HG03097 (cell line): ENCODE measurements around the gene JMJD7.

Experiments
- ATAC-seq: cut with Tn5 transposase; IDR thresholded peaks from one replicate; pipeline ENCODE4 v1.9.1; 2021; ENCODE audit not compliant: unreplicated experiment, low FRiP score

JMJD7 gene

GRCh38 chr15:41798607-41799487, 29.0 kb upstream of the JMJD7 start:
- ATAC-seq = no peak

- ATAC-seq = no peak
These were observed 28.4 kb upstream of the JMJD7 start for GRCh38 chr15:41799488-41799805.

GRCh38 chr15:41801185-41801584, 26.7 kb upstream of the JMJD7 start:
- no peak for ATAC-seq

DNA sequence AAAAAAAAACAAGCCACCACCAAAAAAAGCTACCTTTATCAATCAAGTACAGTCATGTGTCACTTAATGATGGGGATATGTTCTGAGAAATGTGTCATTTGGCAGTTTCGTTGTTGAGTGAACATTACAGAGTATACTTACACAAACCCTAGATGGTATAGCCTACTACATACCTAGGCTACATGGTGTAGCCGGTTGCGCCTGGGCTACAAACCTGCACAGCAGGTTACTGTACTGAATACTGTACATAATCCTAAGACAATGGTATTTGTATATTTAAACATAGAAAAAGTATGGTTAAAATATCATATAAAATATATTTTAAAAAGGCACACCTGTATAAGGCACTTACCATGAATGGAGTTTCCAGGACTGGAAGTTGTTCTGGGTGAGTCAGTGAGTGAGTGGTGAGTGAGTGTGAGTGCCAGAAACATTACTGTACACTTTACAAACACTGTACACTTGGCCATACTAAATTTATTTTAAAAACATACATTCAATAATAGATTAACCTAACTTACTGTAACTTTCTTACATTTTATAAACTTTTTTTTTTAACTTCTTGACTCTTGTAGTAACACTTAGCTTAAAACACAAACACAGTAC, 25.9 kb upstream of the JMJD7 start:
- no peak for ATAC-seq

- no peak for ATAC-seq
These were observed 23.5 kb upstream of the JMJD7 start for GRCh38 chr15:41804361-41804760.

DNA sequence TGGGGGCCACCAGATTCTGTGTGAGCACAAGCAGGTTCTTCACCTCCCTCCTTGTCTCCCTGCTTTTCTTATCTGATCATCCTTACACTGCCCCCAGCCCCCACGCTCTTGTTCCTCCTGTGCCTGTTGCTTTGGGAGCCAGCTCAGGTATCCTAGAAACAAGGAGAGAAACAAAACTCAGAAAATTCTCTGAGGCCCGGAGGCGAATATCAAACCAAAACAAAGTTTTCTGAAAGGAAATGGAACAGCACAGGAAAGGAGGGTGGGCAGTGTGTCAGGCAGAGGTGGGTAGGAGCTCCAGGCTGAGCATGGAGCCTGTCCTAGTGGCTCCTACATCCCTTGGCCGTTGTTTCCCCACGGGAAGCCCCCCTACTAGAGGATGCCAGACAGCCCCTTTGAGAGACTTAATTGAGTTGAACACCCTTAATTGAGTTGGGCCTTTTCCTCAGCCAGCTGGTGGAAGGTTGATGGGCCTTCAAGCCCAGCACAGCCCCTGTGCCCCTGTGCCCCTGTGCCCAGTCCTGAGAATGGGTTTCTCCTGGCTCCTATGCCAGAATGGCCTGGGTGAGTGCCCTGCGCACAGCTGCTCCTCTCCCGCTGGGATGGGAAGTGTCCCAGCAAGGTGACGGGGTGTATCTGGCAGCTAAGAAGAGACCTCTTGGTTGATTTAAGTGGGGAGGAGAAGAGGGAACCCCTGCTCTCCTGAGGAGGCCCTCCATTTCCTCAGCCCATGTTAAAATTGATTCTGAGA, 22.8 kb upstream of the JMJD7 start:
- no peak for ATAC-seq

- no peak for ATAC-seq
These were observed 22.2 kb upstream of the JMJD7 start for GRCh38 chr15:41805711-41806110.

DNA sequence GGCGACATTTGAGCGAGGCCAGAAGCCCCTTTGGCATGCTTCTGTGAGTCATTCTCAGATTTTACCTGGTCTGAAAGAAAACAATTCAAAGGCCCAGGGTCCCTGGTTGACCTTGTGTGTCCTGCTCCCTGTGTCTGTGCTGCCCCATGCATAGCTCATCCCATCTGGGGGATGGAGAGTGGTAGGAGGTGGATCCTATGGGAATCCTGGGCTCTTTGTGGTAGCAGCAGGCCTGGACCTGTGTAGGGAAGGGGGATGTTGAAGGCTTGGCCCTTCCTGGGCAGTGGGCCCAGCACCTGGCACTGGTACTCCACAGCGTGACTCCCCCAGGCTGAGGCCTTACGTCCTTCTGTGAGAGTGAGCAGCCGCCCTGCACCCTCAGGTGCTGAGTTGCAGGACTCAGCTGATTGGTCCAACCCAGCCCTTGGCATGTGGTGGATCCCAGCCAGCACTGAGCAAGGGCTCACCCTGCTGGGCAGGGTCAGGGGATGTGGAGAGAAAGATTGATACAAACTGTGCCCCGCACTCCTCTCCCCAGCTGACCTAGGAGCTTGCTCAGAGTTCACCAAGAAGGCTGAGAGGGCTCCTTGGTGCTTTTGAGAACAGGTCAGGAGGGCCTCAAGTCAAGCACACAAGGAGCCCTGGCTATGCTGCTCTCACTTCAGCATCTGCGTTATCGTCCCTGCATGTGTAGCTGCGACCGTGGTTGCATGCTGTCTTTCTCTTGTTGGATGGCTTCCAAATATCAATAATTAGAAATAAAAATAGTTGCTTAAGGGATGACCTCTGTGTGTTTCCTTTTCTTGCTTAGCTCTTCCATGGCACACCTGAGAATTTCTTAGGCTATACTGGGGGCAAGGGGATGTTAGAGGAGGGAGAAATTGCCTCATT, 21.4 kb upstream of the JMJD7 start:
- no peak for ATAC-seq

- ATAC-seq = no peak
These were observed 18.8 kb upstream of the JMJD7 start for GRCh38 chr15:41809121-41809520.

DNA sequence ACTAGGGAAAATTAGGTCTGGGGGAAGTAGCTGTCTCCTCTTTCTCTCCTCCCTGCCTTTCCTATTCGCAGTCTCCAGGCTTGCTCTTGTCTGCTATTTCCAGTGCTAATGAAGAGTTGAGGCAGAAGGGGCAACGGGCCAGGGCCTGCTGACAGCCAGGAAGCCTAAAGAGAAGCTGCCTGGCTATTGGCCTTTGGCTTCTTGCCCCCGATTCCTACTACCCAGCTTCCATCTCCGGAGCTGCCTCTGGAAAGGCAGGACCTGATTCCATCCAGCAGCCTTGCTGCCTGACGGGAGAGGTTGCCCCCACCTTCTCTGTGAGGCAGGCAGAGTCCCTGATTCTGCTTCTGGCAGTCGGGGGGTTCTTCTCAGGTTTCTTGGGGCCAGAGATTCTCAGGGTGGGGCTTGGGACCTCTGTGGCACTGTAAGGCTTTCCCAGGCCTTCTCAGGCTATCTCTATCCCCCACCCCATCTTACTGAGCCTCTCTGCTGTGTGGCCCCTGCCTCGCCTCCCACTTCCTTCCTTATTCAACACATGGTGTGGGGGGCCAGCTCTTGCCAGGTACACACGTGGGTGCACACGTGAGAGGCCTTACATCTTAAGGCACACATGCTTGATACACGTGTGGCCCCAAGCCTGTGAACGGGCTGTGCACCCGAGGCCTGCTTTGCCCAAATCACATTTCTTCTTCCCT, 18.2 kb upstream of the JMJD7 start:
- ATAC-seq = no peak

- no peak for ATAC-seq
These were observed 17.1 kb upstream of the JMJD7 start for GRCh38 chr15:41810651-41811431.

DNA sequence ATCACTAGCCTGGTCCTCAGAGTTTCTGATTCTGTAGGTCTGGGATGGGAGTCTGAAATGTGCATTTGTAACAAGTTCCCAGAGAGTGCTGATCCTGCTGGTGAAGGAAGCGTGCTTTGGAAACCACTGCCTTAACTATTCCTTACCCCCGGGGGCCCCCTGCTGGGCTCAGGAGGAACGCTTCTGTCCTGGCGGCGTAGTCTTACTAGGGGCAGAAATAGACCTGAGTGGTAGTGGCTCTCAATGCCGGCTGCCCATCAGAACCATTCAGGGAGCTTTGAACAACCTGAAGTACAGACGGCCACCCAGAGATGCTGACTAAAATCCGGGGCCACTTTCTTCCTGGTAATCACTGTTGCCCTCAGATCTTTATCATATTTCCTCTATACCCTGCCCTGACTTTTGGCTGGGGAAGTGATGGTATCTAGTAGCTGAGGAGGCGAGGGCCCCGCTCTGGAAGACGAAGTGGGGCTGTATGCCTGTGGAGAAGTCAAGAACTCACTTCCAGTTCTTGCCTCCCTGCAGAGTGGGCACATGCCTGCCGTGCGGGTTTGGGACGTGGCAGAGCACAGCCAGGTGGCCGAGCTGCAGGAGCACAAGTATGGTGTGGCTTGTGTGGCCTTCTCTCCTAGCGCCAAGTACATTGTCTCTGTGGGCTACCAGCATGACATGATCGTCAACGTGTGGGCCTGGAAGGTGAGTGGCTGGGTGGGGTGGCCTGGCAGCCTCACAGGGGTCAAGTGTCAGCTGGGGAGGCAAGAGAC, 16.3 kb upstream of the JMJD7 start:
- no peak for ATAC-seq

DNA sequence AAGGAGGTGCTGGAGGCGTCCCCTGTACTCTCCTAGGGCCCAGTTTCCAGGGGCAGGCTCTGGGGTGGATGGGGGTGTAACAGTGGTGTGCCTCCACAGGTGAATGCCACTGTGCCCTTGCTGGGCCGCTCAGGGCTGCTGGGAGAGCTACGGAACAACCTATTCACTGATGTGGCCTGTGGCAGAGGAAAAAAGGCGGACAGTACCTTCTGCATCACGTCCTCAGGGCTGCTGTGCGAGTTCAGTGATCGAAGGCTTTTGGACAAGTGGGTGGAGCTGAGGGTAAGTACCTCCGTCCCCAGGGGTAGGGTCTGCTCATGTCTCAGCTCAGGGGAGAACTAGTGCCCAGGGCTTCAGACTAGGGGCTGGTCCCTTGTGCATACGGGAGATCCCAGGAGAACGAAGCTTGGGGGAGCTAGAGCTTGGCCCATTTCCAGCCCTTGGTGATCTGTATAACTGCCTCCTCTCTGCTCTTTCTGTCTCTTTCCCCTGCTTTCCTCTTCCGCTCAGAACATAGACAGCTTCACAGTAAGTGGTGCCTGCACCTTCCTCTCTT, 15.0 kb upstream of the JMJD7 start:
- ATAC-seq = no peak

DNA sequence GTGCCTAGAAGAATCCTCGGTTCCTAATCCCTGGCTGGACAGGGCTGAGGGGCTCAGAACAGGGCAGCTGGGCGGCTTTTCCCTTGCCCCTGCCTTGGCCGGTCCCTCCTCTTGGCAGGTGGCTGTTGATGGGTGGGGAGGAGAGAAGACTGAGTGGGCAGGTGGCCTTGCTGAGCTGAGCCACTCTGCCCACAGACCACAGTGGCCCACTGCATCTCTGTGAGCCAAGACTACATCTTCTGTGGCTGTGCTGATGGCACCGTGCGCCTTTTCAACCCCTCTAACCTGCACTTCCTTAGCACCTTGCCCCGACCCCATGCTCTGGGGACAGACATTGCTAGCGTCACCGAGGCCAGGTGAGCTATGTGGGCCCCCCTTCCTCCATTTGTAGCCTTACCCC, 14.5 kb upstream of the JMJD7 start:
- ATAC-seq = no peak

GRCh38 chr15:41814534-41814933, 13.4 kb upstream of the JMJD7 start:
- no peak for ATAC-seq

- ATAC-seq = no peak
These were observed 11.1 kb upstream of the JMJD7 start for GRCh38 chr15:41816788-41817187.

DNA sequence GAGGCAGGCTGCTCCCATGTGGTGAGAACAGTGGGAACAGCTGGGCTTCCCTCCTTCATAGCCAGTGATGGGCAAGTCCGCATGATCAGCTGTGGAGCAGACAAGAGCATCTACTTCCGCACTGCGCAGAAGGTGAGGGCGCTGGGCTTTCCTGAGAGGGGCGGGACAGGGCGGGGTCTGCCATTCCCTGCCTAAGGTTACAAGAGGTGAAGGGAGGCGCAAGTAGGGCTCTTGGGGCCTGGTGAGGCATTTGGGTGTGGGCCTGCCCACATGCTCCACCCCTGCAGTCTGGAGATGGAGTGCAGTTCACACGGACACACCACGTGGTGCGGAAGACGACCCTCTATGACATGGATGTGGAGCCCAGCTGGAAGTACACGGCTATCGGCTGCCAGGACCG, 10.6 kb upstream of the JMJD7 start:
- ATAC-seq = no peak

- ATAC-seq = no peak
These were observed 10.1 kb upstream of the JMJD7 start for GRCh38 chr15:41817781-41818180.
